Loucy (cell line): ENCODE results near the gene FHL3.

Experiments
- H2AFZ ChIP-seq: fragments of 200-600 bp; sonication (generic); 2 replicates; pipeline ENCODE4 v1.6.0; 2016; ENCODE audit warnings: antibody characterized with exemption, mild to moderate bottlenecking, low read length, moderate library complexity
- H3F3A ChIP-seq: fragments of 200-600 bp; 2 replicates; pipeline ENCODE4 v1.6.0; 2016; ENCODE audit warnings: antibody characterized with exemption, low read depth, mild to moderate bottlenecking
- H3K27me3 ChIP-seq: fragments of 200-600 bp; sonication (generic); 2 replicates; pipeline ENCODE4 v1.6.1; 2014; ENCODE audit warnings: low read length, mild to moderate bottlenecking; ENCODE audit not compliant: insufficient read depth, poor library complexity, severe bottlenecking
- H3K36me3 ChIP-seq: fragments of 200-600 bp; sonication (generic); 2 replicates; pipeline ENCODE4 v1.6.1; 2016; ENCODE audit warnings: low read length; ENCODE audit not compliant: insufficient read depth
- H3K4me1 ChIP-seq: fragments of 200-600 bp; sonication (generic); 2 replicates; pipeline ENCODE4 v1.5.1; 2014; ENCODE audit warnings: low read length, mild to moderate bottlenecking; ENCODE audit not compliant: insufficient read depth, poor library complexity, severe bottlenecking
- H3K4me2 ChIP-seq: fragments of 200-600 bp; sonication (generic); 2 replicates; pipeline ENCODE4 v1.6.0; 2014; ENCODE audit warnings: antibody characterized with exemption, low read length, low read depth, mild to moderate bottlenecking; ENCODE audit not compliant: poor library complexity, severe bottlenecking
- H3K4me3 ChIP-seq: fragments of 200-600 bp; sonication (generic); 2 replicates; pipeline ENCODE4 v1.5.1; 2014; ENCODE audit warnings: low read length, mild to moderate bottlenecking, mixed read lengths; ENCODE audit not compliant: poor library complexity, severe bottlenecking
- H3K79me2 ChIP-seq: fragments of 200-600 bp; sonication (generic); 2 replicates; pipeline ENCODE4 v1.6.1; 2014; ENCODE audit warnings: low read length; ENCODE audit not compliant: insufficient read depth
- H3K9ac ChIP-seq: fragments of 200-600 bp; sonication (generic); 2 replicates; pipeline ENCODE4 v1.6.0; 2014; ENCODE audit warnings: mild to moderate bottlenecking, low read depth, low read length, moderate library complexity; ENCODE audit not compliant: poor library complexity, severe bottlenecking
- H3K9me2 ChIP-seq: fragments of 200-600 bp; sonication (generic); replicated peaks from 2 replicates; pipeline ENCODE4 v1.6.1; 2016; ENCODE audit warnings: low read depth, low read length, mixed read lengths
- H3K9me3 ChIP-seq: fragments of 200-600 bp; sonication (generic); 2 replicates; pipeline ENCODE4 v1.6.1; 2014; ENCODE audit warnings: mild to moderate bottlenecking, antibody characterized with exemption, low read length, low read depth; ENCODE audit not compliant: insufficient read depth
- H4K20me1 ChIP-seq: fragments of 200-600 bp; sonication (generic); 2 replicates; pipeline ENCODE4 v1.6.0; 2014; ENCODE audit warnings: antibody characterized with exemption, low read length, mild to moderate bottlenecking; ENCODE audit not compliant: insufficient read depth, poor library complexity, severe bottlenecking
- CTCF ChIP-seq: fragments of 200-600 bp; sonication (generic); conservative IDR thresholded peaks from 2 replicates; pipeline ENCODE4 v1.5.1; 2014; ENCODE audit warnings: mild to moderate bottlenecking, antibody characterized with exemption, low read length
- EZH2phosphoT487 ChIP-seq: fragments of 200-600 bp; IDR thresholded peaks from 2 replicates; pipeline ENCODE4 v1.6.1; 2018; ENCODE audit warnings: antibody characterized with exemption, mild to moderate bottlenecking, moderate library complexity, borderline replicate concordance

The FHL3 gene

GRCh38 chr1:37952738-37953137 is 52.6 kb downstream of the FHL3 start:
- Histone ChIP-seq H4K20me1 (no peaks in the 10 kb centered on the region), H3K4me2 (no peak overlapping the region), H2AFZ (no peak overlapping the region), H3F3A (no peaks in the 10 kb centered on the region), H3K36me3 (peaks cover 9% of the 10 kb centered on the region; the same call in 1 of the 2 replicates), H3K9ac (no peak overlapping the region), H3K27me3 (no peaks in the 10 kb centered on the region), H3K4me1 (no peaks in the 10 kb centered on the region), H3K9me2 (no peaks in the 10 kb centered on the region), H3K4me3 (no peak overlapping the region), H3K9me3 (no peaks in the 10 kb centered on the region), H3K79me2 (no peaks in the 10 kb centered on the region)
- TF ChIP-seq EZH2phosphoT487: no peak
- TF ChIP-seq CTCF: no peak

GRCh38 chr1:37951783-37952624 is 53.3 kb downstream of the FHL3 start:
- Histone ChIP-seq H3K27me3 (no peaks in the 10 kb centered on the region), H3K9ac (no peak overlapping the region), H2AFZ (no peak overlapping the region), H3K79me2 (no peaks in the 10 kb centered on the region), H3K36me3 (peaks cover 1% of the 10 kb centered on the region; the same call in 1 of the 2 replicates), H3K9me3 (no peaks in the 10 kb centered on the region), H3K4me1 (no peaks in the 10 kb centered on the region), H3K4me3 (no peak overlapping the region), H4K20me1 (no peaks in the 10 kb centered on the region), H3K9me2 (no peaks in the 10 kb centered on the region), H3F3A (no peaks in the 10 kb centered on the region), H3K4me2 (no peak overlapping the region)
- no peak for TF ChIP-seq CTCF

GRCh38 chr1:37951041-37951782 is 54.1 kb downstream of the FHL3 start:
- H3K79me2 ChIP-seq: no peaks in the 10 kb centered on the region

More at GRCh38 chr1:37951041-37951782, 54.1 kb downstream of the FHL3 start:
- no peaks in the 10 kb centered on the region for H4K20me1 ChIP-seq
- H3K4me1 ChIP-seq: no peaks in the 10 kb centered on the region
- TF ChIP-seq CTCF (no peak), EZH2phosphoT487 (no peak)
- no peaks in the 10 kb centered on the region for H3K9me2 ChIP-seq
- no peaks in the 10 kb centered on the region; the same call in 1 of the 2 replicates for H3K36me3 ChIP-seq
- no peak overlapping the region for H3K4me2 ChIP-seq
- no peak overlapping the region for H3K4me3 ChIP-seq
- H3K9me3 ChIP-seq: no peaks in the 10 kb centered on the region
- H3F3A ChIP-seq: no peaks in the 10 kb centered on the region
- H3K9ac ChIP-seq: no peak overlapping the region
- no peaks in the 10 kb centered on the region for H3K27me3 ChIP-seq
- no peak overlapping the region for H2AFZ ChIP-seq
